HG02623 (cell line): ENCODE measurements around the gene CT45A7.
"Not testable (repeated sequence)": the region's sequence is repeated elsewhere in the genome, so short reads cannot be mapped to it uniquely, and the experiment has no call there.

Experiments used
- ATAC-seq: cut with Tn5 transposase; IDR thresholded peaks from one replicate; pipeline ENCODE4 v1.9.1; 2021; ENCODE audit warnings: moderate library complexity; ENCODE audit not compliant: unreplicated experiment

CT45A7 gene, protein sequence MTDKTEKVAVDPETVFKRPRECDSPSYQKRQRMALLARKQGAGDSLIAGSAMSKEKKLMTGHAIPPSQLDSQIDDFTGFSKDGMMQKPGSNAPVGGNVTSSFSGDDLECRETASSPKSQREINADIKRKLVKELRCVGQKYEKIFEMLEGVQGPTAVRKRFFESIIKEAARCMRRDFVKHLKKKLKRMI

DNA sequence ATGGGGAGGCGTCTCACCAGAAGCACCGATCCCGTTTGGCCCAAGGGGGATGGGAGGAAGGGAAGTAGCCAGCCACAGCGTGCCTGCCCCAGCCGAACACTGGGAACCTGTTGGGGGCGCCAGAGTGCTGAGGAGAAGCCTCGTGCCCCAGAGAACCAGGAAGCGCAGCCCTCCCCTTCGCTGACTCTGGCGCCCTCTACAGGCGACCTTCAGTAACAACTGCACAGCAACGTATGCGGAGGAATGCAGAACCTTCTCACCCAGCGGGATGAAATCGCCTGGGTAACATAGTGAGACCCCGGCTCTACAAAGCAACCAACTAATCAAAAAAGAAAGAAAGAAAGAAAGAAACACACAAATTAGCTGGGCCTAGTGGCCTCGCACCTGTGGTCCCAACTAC lies at the start of gene CT45A7:
CT45A7 (minus strand) TSS at position 101 of the 400 bp plus-strand sequence. CDS start 3,747 bp downstream, outside the sequence.
- not testable (repeated sequence) for ATAC-seq

DNA sequence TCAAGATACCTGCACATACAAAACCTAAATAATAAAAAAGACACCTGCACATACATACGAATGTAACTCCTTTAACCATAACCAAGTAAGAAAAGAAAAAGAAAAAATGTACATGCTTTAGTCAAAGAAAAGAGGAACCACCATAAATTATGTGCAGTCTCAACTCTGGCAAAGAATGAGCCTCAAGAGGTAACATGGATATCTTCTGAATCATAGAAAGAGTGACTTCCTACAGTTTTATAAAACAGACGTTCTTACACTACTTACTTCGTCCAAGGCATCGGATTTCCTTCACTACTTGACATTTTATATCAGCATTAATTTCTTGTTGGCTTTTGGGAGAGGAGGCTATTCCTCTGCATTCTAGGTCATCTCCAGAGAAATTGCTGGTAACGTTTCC lies 45.7 kb upstream of the CT45A7 start:
- ATAC-seq: not testable (repeated sequence)

DNA sequence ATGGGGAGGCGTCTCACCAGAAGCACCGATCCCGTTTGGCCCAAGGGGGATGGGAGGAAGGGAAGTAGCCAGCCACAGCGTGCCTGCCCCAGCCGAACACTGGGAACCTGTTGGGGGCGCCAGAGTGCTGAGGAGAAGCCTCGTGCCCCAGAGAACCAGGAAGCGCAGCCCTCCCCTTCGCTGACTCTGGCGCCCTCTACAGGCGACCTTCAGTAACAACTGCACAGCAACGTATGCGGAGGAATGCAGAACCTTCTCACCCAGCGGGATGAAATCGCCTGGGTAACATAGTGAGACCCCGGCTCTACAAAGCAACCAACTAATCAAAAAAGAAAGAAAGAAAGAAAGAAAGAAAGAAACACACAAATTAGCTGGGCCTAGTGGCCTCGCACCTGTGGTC lies 34.6 kb upstream of the CT45A7 start, which contains the start of gene CT45A9:
CT45A9 (minus strand) TSS at position 101 of the 400 bp plus-strand sequence. CDS start 3,751 bp downstream, outside the sequence.
- not testable (repeated sequence) for ATAC-seq

DNA sequence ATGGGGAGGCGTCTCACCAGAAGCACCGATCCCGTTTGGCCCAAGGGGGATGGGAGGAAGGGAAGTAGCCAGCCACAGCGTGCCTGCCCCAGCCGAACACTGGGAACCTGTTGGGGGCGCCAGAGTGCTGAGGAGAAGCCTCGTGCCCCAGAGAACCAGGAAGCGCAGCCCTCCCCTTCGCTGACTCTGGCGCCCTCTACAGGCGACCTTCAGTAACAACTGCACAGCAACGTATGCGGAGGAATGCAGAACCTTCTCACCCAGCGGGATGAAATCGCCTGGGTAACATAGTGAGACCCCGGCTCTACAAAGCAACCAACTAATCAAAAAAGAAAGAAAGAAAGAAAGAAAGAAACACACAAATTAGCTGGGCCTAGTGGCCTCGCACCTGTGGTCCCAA lies 17.4 kb upstream of the CT45A7 start, which contains the start of gene CT45A8:
CT45A8 (minus strand) TSS at position 101 of the 400 bp plus-strand sequence. CDS start 3,755 bp downstream, outside the sequence.
- ATAC-seq: not testable (repeated sequence)

DNA sequence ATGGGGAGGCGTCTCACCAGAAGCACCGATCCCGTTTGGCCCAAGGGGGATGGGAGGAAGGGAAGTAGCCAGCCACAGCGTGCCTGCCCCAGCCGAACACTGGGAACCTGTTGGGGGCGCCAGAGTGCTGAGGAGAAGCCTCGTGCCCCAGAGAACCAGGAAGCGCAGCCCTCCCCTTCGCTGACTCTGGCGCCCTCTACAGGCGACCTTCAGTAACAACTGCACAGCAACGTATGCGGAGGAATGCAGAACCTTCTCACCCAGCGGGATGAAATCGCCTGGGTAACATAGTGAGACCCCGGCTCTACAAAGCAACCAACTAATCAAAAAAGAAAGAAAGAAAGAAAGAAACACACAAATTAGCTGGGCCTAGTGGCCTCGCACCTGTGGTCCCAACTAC lies 17.2 kb downstream of the CT45A7 start, which contains the start of gene CT45A2:
CT45A2 (minus strand) TSS at position 101 of the 400 bp plus-strand sequence. CDS start 3,747 bp downstream, outside the sequence.
- not testable (repeated sequence) for ATAC-seq

DNA sequence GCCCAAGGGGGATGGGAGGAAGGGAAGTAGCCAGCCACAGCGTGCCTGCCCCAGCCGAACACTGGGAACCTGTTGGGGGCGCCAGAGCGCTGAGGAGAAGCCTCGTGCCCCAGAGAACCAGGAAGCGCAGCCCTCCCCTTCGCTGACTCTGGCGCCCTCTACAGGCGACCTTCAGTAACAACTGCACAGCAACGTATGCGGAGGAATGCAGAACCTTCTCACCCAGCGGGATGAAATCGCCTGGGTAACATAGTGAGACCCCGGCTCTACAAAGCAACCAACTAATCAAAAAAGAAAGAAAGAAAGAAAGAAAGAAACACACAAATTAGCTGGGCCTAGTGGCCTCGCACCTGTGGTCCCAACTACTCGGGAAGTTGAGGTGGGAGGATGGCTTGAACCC lies 34.4 kb downstream of the CT45A7 start, which contains the start of gene CT45A6:
CT45A6 (minus strand) TSS at position 101 of the 400 bp plus-strand sequence. CDS start 3,794 bp downstream, outside the sequence.
- not testable (repeated sequence) for ATAC-seq

DNA sequence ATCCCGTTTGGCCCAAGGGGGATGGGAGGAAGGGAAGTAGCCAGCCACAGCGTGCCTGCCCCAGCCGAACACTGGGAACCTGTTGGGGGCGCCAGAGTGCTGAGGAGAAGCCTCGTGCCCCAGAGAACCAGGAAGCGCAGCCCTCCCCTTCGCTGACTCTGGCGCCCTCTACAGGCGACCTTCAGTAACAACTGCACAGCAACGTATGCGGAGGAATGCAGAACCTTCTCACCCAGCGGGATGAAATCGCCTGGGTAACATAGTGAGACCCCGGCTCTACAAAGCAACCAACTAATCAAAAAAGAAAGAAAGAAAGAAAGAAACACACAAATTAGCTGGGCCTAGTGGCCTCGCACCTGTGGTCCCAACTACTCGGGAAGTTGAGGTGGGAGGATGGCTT lies 51.7 kb downstream of the CT45A7 start, which contains the start of gene CT45A5:
CT45A5 (minus strand) TSS at position 101 of the 400 bp plus-strand sequence. CDS start 3,774 bp downstream, outside the sequence.
- not testable (repeated sequence) for ATAC-seq
